WTC11 (cell line): Measurements from ENCODE around the gene COPZ2. TPM values are rescaled to one million over a fixed set of nuclear protein-coding genes. Genes with fewer than 3 reads are reported as not detected.
A peak's percentile ranks its signal among the peaks of the same experiment; 100 is the strongest.

Experiments
- ATAC-seq: fragments of 200-7000 bp; cut with Tn5 transposase; 2 replicates; pipeline ENCODE4 v1.10.0; 2021; ENCODE audit warnings: mild to moderate bottlenecking, moderate library complexity
- CTCF ChIA-PET: fragments of 300-600 bp; sonication (Branson Sonifier 250); formaldehyde crosslinking; loops from one replicate; lab custom pipeline; 2021; ENCODE audit warnings: antibody characterized with exemption; lab: Charles Lee
- POLR2A ChIA-PET: fragments of 350-600 bp; sonication (Branson Sonifier 250); formaldehyde crosslinking; loops from one replicate; lab custom pipeline; 2021; ENCODE audit warnings: antibody characterized with exemption; lab: Charles Lee
- DNase-seq: peaks from one replicate; pipeline ENCODE4 v3.0.0; 2021; ENCODE audit warnings: low spot score
- H3K27ac Mint-ChIP-seq: 2 replicates; pipeline ENCODE4 v1.8.0; 2021; ENCODE audit warnings: mixed read lengths
- H3K27me3 Mint-ChIP-seq: 2 replicates; pipeline ENCODE4 v1.8.0; 2021; ENCODE audit warnings: low read depth, mild to moderate bottlenecking, moderate library complexity, mixed read lengths
- H3K36me3 Mint-ChIP-seq: 2 replicates; pipeline ENCODE4 v1.8.0; 2021; ENCODE audit warnings: mixed read lengths
- H3K4me1 Mint-ChIP-seq: 2 replicates; pipeline ENCODE4 v1.8.0; 2022; ENCODE audit warnings: mixed read lengths
- H3K4me3 Mint-ChIP-seq: 2 replicates; pipeline ENCODE4 v1.8.0; 2021; ENCODE audit warnings: mild to moderate bottlenecking, moderate library complexity, mixed read lengths
- H3K9me3 Mint-ChIP-seq: 2 replicates; pipeline ENCODE4 v1.8.0; 2021; ENCODE audit warnings: mixed read lengths
- ATF1 ChIP-seq: sonication (generic); formaldehyde crosslinking; IDR thresholded peaks from 2 replicates; pipeline ENCODE4 v1.8.1; 2023; ENCODE audit warnings: mild to moderate bottlenecking, moderate library complexity, missing genetic modification reagents
- EMX1 ChIP-seq: fragments of 250-450 bp; sonication (Bioruptor Pico); IDR thresholded peaks from 2 replicates; pipeline ENCODE4 v1.8.0; 2021; ENCODE audit warnings: mild to moderate bottlenecking
- FOXK1 ChIP-seq: sonication (generic); formaldehyde crosslinking; IDR thresholded peaks from 2 replicates; pipeline ENCODE4 v1.8.0; 2022; ENCODE audit warnings: mild to moderate bottlenecking, moderate library complexity, missing genetic modification reagents
- GTF2I ChIP-seq: fragments of 250-450 bp; sonication (Bioruptor Pico); conservative IDR thresholded peaks from 2 replicates; pipeline ENCODE4 v1.4.0; 2021; ENCODE audit warnings: mild to moderate bottlenecking
- JUN ChIP-seq: sonication (generic); formaldehyde crosslinking; IDR thresholded peaks from 2 replicates; pipeline ENCODE4 v1.8.0; 2023; ENCODE audit warnings: mild to moderate bottlenecking, missing genetic modification reagents
- MYBL2 ChIP-seq: sonication (generic); formaldehyde crosslinking; IDR thresholded peaks from 2 replicates; pipeline ENCODE4 v1.8.1; 2023; ENCODE audit warnings: mild to moderate bottlenecking, moderate library complexity, missing genetic modification reagents
- PRRX2 ChIP-seq: fragments of 250-450 bp; sonication (Bioruptor Pico); IDR thresholded peaks from 2 replicates; pipeline ENCODE4 v1.8.0; 2021; ENCODE audit warnings: mild to moderate bottlenecking
- TEAD4 ChIP-seq: sonication (generic); formaldehyde crosslinking; IDR thresholded peaks from 2 replicates; pipeline ENCODE4 v1.8.0; 2022; ENCODE audit warnings: mild to moderate bottlenecking, missing genetic modification reagents
- ZNF121 ChIP-seq: sonication (generic); formaldehyde crosslinking; IDR thresholded peaks from 2 replicates; pipeline ENCODE4 v1.8.0; 2023; ENCODE audit warnings: missing genetic modification reagents
- total RNA-seq: library from RNA; stranded (reverse); gene quantifications from 3 replicates; pipeline ENCODE4 v1.2.3, GENCODE V29; 2021
- TF ChIP-seq, protein P1 (sequence below): fragments of 200-600 bp; IDR thresholded peaks from 2 replicates; pipeline ENCODE4 v1.8.0; 2022; ENCODE audit warnings: antibody characterized with exemption
- TF ChIP-seq, protein P2 (sequence below): sonication (generic); formaldehyde crosslinking; conservative IDR thresholded peaks from 2 replicates; pipeline ENCODE4 v1.8.1; 2023; ENCODE audit warnings: mild to moderate bottlenecking, low read depth, missing genetic modification reagents, moderate library complexity
- TF ChIP-seq, protein P3 (sequence below): fragments of 250-450 bp; sonication (Bioruptor Pico); IDR thresholded peaks from 2 replicates; pipeline ENCODE4 v1.8.0; 2021; ENCODE audit warnings: mild to moderate bottlenecking
- TF ChIP-seq, protein P4 (sequence below): sonication (generic); formaldehyde crosslinking; IDR thresholded peaks from 2 replicates; pipeline ENCODE4 v1.8.1; 2023; ENCODE audit warnings: mild to moderate bottlenecking, missing genetic modification reagents, moderate library complexity
- TF ChIP-seq, protein P5 (sequence below): fragments of 250-450 bp; sonication (Bioruptor Pico); IDR thresholded peaks from 2 replicates; pipeline ENCODE4 v1.9.0; 2021; ENCODE audit warnings: moderate library complexity, mild to moderate bottlenecking, inconsistent platforms, borderline replicate concordance

Gene COPZ2
- total RNA-seq, 1 experiment from 2014 or later, result 0.44 TPM

DNA sequence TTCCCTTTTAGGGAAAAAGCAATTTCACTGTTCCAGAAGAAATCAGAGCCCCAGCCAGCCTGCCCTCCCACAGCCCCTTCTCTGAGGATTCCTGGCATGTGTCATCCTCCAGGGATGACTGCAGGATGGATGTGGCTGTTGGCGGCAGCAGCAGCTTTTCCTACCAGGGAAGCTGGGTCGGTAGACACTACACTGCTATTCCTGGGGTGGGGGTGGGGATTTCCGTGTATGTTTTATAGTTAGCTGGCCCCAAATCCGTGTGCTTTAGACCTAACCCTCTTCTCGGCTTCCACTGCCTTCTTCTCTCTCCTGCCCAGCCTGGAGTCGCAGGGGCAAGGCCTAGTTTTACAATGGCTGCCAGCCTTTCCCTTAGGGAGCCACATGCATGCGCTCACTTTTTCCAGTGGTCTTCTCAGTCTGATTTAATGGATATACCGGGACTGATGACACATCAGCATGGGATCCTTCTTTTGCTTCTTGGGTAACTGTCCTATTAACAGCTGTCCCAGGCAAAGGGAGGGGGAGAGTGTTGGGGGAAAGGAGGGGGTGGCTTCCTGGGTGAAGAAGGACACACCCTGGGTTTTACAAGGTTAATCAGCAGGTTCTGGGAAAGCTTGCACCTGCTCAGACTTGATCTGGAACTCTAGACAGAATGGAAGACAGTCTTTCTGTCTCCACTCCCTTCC is 7.9 kb upstream of the COPZ2 start:
- TF ChIP-seq TEAD4 (no peak), GTF2I (CRISPR knock-in tag) (no peak), ZNF121 (CRISPR knock-in tag) (no peak), FOXK1 (CRISPR knock-in tag) (no peak), MYBL2 (CRISPR knock-in tag) (no peak), EMX1 (CRISPR knock-in tag) (no peak), PRRX2 (CRISPR knock-in tag) (no peak)
- TF ChIP-seq, protein P1, sequence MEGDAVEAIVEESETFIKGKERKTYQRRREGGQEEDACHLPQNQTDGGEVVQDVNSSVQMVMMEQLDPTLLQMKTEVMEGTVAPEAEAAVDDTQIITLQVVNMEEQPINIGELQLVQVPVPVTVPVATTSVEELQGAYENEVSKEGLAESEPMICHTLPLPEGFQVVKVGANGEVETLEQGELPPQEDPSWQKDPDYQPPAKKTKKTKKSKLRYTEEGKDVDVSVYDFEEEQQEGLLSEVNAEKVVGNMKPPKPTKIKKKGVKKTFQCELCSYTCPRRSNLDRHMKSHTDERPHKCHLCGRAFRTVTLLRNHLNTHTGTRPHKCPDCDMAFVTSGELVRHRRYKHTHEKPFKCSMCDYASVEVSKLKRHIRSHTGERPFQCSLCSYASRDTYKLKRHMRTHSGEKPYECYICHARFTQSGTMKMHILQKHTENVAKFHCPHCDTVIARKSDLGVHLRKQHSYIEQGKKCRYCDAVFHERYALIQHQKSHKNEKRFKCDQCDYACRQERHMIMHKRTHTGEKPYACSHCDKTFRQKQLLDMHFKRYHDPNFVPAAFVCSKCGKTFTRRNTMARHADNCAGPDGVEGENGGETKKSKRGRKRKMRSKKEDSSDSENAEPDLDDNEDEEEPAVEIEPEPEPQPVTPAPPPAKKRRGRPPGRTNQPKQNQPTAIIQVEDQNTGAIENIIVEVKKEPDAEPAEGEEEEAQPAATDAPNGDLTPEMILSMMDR, result no peak
- TF ChIP-seq, protein P2, sequence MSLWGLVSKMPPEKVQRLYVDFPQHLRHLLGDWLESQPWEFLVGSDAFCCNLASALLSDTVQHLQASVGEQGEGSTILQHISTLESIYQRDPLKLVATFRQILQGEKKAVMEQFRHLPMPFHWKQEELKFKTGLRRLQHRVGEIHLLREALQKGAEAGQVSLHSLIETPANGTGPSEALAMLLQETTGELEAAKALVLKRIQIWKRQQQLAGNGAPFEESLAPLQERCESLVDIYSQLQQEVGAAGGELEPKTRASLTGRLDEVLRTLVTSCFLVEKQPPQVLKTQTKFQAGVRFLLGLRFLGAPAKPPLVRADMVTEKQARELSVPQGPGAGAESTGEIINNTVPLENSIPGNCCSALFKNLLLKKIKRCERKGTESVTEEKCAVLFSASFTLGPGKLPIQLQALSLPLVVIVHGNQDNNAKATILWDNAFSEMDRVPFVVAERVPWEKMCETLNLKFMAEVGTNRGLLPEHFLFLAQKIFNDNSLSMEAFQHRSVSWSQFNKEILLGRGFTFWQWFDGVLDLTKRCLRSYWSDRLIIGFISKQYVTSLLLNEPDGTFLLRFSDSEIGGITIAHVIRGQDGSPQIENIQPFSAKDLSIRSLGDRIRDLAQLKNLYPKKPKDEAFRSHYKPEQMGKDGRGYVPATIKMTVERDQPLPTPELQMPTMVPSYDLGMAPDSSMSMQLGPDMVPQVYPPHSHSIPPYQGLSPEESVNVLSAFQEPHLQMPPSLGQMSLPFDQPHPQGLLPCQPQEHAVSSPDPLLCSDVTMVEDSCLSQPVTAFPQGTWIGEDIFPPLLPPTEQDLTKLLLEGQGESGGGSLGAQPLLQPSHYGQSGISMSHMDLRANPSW, result no peak
- TF ChIP-seq, protein P3, sequence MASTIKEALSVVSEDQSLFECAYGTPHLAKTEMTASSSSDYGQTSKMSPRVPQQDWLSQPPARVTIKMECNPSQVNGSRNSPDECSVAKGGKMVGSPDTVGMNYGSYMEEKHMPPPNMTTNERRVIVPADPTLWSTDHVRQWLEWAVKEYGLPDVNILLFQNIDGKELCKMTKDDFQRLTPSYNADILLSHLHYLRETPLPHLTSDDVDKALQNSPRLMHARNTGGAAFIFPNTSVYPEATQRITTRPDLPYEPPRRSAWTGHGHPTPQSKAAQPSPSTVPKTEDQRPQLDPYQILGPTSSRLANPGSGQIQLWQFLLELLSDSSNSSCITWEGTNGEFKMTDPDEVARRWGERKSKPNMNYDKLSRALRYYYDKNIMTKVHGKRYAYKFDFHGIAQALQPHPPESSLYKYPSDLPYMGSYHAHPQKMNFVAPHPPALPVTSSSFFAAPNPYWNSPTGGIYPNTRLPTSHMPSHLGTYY (CRISPR knock-in tag), result no peak
- H3K27ac Mint-ChIP-seq, result peak overlapping the region; percentile 94
- peaks cover 31% of the 10 kb centered on the region for H3K4me1 Mint-ChIP-seq
- no peaks in the 10 kb centered on the region for H3K9me3 Mint-ChIP-seq
- H3K4me3 Mint-ChIP-seq, result peak overlapping the region; percentile 93
- CTCF ChIA-PET, result interaction anchor here (0.7 to 10.4 kb wide), 2 partner anchors 9 to 19 kb away, joined by 7 to 108 read pairs; no protein-coding TSS in a partner anchor
- ATAC-seq (no peak), DNase-seq (no peak)
- H3K36me3 Mint-ChIP-seq, result peaks cover 2% of the 10 kb centered on the region
- POLR2A ChIA-PET, result interaction anchor here (0.7 to 3.1 kb wide), 3 partner anchors 10 to 22 kb away, joined by 3 to 17 read pairs (median 5); no protein-coding TSS in a partner anchor
- peaks cover 5% of the 10 kb centered on the region for H3K27me3 Mint-ChIP-seq

DNA sequence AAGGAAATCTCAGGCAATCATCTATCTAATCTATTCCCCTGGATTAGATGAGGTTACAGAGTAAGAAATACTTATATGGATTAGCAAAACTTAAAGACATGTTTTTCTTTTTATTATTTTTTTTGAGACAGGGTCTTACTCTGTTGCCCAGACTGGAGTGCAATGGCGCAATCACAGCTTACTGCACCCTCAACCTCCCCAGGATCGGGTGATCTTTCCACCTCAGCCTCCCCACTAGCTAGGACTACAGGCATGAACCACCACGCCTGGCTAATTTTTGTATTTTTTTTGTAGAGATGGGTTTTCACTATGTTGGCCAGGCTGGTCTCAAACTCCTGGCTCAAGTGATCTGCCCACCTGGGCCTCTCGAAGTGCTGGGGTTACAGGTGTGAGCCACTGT is 7.3 kb upstream of the COPZ2 start:
- CTCF ChIA-PET, result interaction anchor here (0.7 to 10.4 kb wide), 3 partner anchors 9 to 24 kb away, joined by 7 to 108 read pairs (median 10); no protein-coding TSS in a partner anchor
- Mint-ChIP-seq H3K4me3 (no peak overlapping the region), H3K27ac (no peak overlapping the region), H3K36me3 (no peaks in the 10 kb centered on the region), H3K27me3 (peaks cover 9% of the 10 kb centered on the region), H3K4me1 (peaks cover 25% of the 10 kb centered on the region), H3K9me3 (no peaks in the 10 kb centered on the region)
- DNase-seq (no peak), ATAC-seq (no peak)
- TF ChIP-seq JUN (CRISPR knock-in tag), result no peak
- TF ChIP-seq ATF1 (CRISPR knock-in tag), result no peak
- TF ChIP-seq, protein P4, sequence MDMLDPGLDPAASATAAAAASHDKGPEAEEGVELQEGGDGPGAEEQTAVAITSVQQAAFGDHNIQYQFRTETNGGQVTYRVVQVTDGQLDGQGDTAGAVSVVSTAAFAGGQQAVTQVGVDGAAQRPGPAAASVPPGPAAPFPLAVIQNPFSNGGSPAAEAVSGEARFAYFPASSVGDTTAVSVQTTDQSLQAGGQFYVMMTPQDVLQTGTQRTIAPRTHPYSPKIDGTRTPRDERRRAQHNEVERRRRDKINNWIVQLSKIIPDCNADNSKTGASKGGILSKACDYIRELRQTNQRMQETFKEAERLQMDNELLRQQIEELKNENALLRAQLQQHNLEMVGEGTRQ, result no peak
- TF ChIP-seq GTF2I (CRISPR knock-in tag), result no peak
- TF ChIP-seq, protein P5, sequence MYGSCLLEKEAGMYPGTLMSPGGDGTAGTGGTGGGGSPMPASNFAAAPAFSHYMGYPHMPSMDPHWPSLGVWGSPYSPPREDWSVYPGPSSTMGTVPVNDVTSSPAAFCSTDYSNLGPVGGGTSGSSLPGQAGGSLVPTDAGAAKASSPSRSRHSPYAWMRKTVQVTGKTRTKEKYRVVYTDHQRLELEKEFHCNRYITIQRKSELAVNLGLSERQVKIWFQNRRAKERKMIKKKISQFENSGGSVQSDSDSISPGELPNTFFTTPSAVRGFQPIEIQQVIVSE (CRISPR knock-in tag), result no peak
- POLR2A ChIA-PET, result interaction anchor here (0.7 to 3.1 kb wide), 4 partner anchors 10 to 22 kb away, joined by 3 to 17 read pairs (median 4); no protein-coding TSS in a partner anchor
